ENCODE results near the gene TUBGCP6.

- peak in 4 of 5 experiments; percentile 32 to 51 (median 35) for TF ChIP-seq CTCF (IDR thresholded peaks at IDR 0.05)
- no peak for TF ChIP-seq POLR2A (IDR thresholded peaks at IDR 0.05)
- TF ChIP-seq POLR2AphosphoS5 (IDR thresholded peaks at IDR 0.05): no peak
Observed at GRCh38 chr22:50236731-50237409, 8.0 kb downstream of the TUBGCP6 start.

Data from transverse colon (tissue), 4 donors.